CD4-positive, CD25-positive, alpha-beta regulatory T cell (primary cell): ENCODE measurements around the gene CREBBP. TPM values are rescaled to one million over a fixed set of nuclear protein-coding genes. Genes with fewer than 3 reads are reported as not detected.

Experiments
- ATAC-seq, 2 donors: fragments of 150-1000 bp; cut with Tn5 transposase; one replicate each; pipeline ENCODE4 v1.10.0; 2021; ENCODE audit warnings: low read depth in 2 of 2, moderate number of reproducible peaks in 2 of 2, moderate library complexity in 1 of 2
- DNase-seq, 3 donors: peaks; one replicate each; pipeline versions ENCODE4 v3.0.0 to v3.0.0-alpha.2; 2012 to 2022; ENCODE audit warnings: mixed read lengths in 1 of 3
- H3K27ac ChIP-seq: one replicate; pipeline ENCODE4 v1.7.0; 2013; ENCODE audit warnings: mild to moderate bottlenecking, low read length; ENCODE audit not compliant: insufficient read depth, poor library complexity, severe bottlenecking
- H3K27me3 ChIP-seq: one replicate; pipeline ENCODE4 v1.7.0; 2013; ENCODE audit warnings: low read length; ENCODE audit not compliant: control insufficient read depth, insufficient read depth
- H3K36me3 ChIP-seq: one replicate; pipeline ENCODE4 v1.7.0; 2013; ENCODE audit warnings: mild to moderate bottlenecking, low read length, moderate library complexity; ENCODE audit not compliant: control insufficient read depth, insufficient read depth
- H3K4me1 ChIP-seq: 2 replicates; pipeline ENCODE4 v1.7.0; 2013; ENCODE audit warnings: mild to moderate bottlenecking, low read length; ENCODE audit not compliant: insufficient read depth, control insufficient read depth, poor library complexity, severe bottlenecking
- H3K4me3 ChIP-seq: one replicate; pipeline ENCODE4 v1.7.0; 2013; ENCODE audit warnings: low read depth, mild to moderate bottlenecking, low read length, moderate library complexity
- H3K9me3 ChIP-seq, 2 experiments: 1 replicate in 1 of 2; 2 replicates in 1 of 2; pipeline ENCODE4 v1.7.0; 2013; ENCODE audit warnings: low read length in 2 of 2, mild to moderate bottlenecking in 1 of 2, moderate library complexity in 1 of 2; ENCODE audit not compliant: control insufficient read depth in 2 of 2
- H3K27ac Mint-ChIP-seq, 3 donors: one replicate each; pipeline ENCODE4 v1.8.0; 2020 to 2022; ENCODE audit warnings: mild to moderate bottlenecking in 3 of 3, mixed read lengths in 3 of 3, moderate library complexity in 2 of 3
- H3K27me3 Mint-ChIP-seq: one replicate; pipeline ENCODE4 v1.8.0; 2022; ENCODE audit warnings: mild to moderate bottlenecking, mixed read lengths
- H3K36me3 Mint-ChIP-seq: one replicate; pipeline ENCODE4 v1.8.0; 2020; ENCODE audit warnings: mixed read lengths
- H3K4me1 Mint-ChIP-seq, 4 donors: one replicate each; pipeline ENCODE4 v1.8.0; 2020 to 2022; ENCODE audit warnings: mixed read lengths in 4 of 4, mild to moderate bottlenecking in 1 of 4
- H3K4me3 Mint-ChIP-seq, 4 donors: one replicate each; pipeline ENCODE4 v1.8.0; 2020 to 2022; ENCODE audit warnings: mild to moderate bottlenecking in 4 of 4, mixed read lengths in 4 of 4, moderate library complexity in 3 of 4
- H3K9me3 Mint-ChIP-seq, 7 donors: one replicate each; pipeline ENCODE4 v1.8.0; 2020 to 2022; ENCODE audit warnings: mixed read lengths in 7 of 7, mild to moderate bottlenecking in 3 of 7, moderate library complexity in 2 of 7
- polyA plus RNA-seq, 4 donors: library from polyadenylated mRNA; unstranded; fragments of 300-500 nt; fragmentation: Illumina TruSeq; gene quantifications; one replicate each; pipeline ENCODE4 v1.2.3, GENCODE V29; 2021
- total RNA-seq: library from RNA; stranded (reverse); gene quantifications from one replicate; pipeline ENCODE4 v1.2.3, GENCODE V29; 2022

The CREBBP gene
- total and polyA plus RNA-seq, 5 donors from 2014 or later, result 3.3 to 192 (median 4.1) TPM

GRCh38 chr16:3797904-3798811, 82.4 kb downstream of the CREBBP start:
- H3K27me3 Mint-ChIP-seq, result peaks cover 4% of the 10 kb centered on the region
- H3K4me3 ChIP-seq, result peak overlapping the region; percentile 52
- no peaks in the 10 kb centered on the region for H3K27me3 ChIP-seq
- H3K4me1 Mint-ChIP-seq, result peaks cover 44 to 83% (median 56%) of the 10 kb centered on the region in 4 donors
- H3K27ac ChIP-seq, result no peak overlapping the region
- DNase-seq (peak in 1 of 3 donors; percentile 22), ATAC-seq (peak; percentile 33 to 38)
- no peaks in the 10 kb centered on the region for H3K9me3 Mint-ChIP-seq
- H3K9me3 ChIP-seq, result no peaks in the 10 kb centered on the region
- H3K4me1 ChIP-seq, result peaks cover 28% of the 10 kb centered on the region
- H3K36me3 Mint-ChIP-seq, result peaks cover 8% of the 10 kb centered on the region
- H3K4me3 Mint-ChIP-seq, result peak overlapping the region; percentile 35 to 79 (median 60)
- H3K27ac Mint-ChIP-seq, result peak overlapping the region; percentile 38 to 71 (median 65)
- H3K36me3 ChIP-seq, result peaks cover 2% of the 10 kb centered on the region

GRCh38 chr16:3797473-3797872, 83.0 kb downstream of the CREBBP start:
- peak overlapping the region in 2 of 3 donors; percentile 65 to 71 for H3K27ac Mint-ChIP-seq
- H3K27me3 Mint-ChIP-seq, result peaks cover 4% of the 10 kb centered on the region
- H3K36me3 Mint-ChIP-seq, result peaks cover 10% of the 10 kb centered on the region
- H3K4me3 Mint-ChIP-seq, result peak overlapping the region in 3 of 4 donors; percentile 35 to 79 (median 69)
- H3K4me1 Mint-ChIP-seq, result peaks cover 40 to 85% (median 59%) of the 10 kb centered on the region in 4 donors
- Histone ChIP-seq H3K36me3 (peaks cover 9% of the 10 kb centered on the region), H3K4me3 (peak overlapping the region; percentile 52), H3K27ac (no peak overlapping the region), H3K9me3 (no peaks in the 10 kb centered on the region), H3K27me3 (no peaks in the 10 kb centered on the region), H3K4me1 (peaks cover 28% of the 10 kb centered on the region)
- peak; percentile 58 to 68 for ATAC-seq
- DNase-seq, result peak in 1 of 3 donors; percentile 74
- no peaks in the 10 kb centered on the region for H3K9me3 Mint-ChIP-seq

- no peak overlapping the region for H3K4me3 Mint-ChIP-seq
- Histone ChIP-seq H3K4me1 (peaks cover 40% of the 10 kb centered on the region), H3K4me3 (no peak overlapping the region), H3K9me3 (no peaks in the 10 kb centered on the region), H3K27me3 (no peaks in the 10 kb centered on the region), H3K36me3 (peaks cover 37% of the 10 kb centered on the region), H3K27ac (no peak overlapping the region)
- no peak overlapping the region for H3K27ac Mint-ChIP-seq
- H3K9me3 Mint-ChIP-seq, result no peaks in the 10 kb centered on the region
- no peaks in the 10 kb centered on the region for H3K27me3 Mint-ChIP-seq
- DNase-seq (no peak), ATAC-seq (no peak)
- peaks cover 35% of the 10 kb centered on the region for H3K36me3 Mint-ChIP-seq
- peaks cover 26 to 84% (median 58%) of the 10 kb centered on the region in 4 donors for H3K4me1 Mint-ChIP-seq
Measured at GRCh38 chr16:3793161-3793576, 87.3 kb downstream of the CREBBP start.

- Mint-ChIP-seq H3K27ac (peak overlapping the region in 1 of 3 donors; percentile 3), H3K4me1 (peaks cover 20 to 78% (median 51%) of the 10 kb centered on the region in 4 donors), H3K36me3 (peaks cover 35% of the 10 kb centered on the region), H3K9me3 (no peaks in the 10 kb centered on the region), H3K4me3 (no peak overlapping the region), H3K27me3 (no peaks in the 10 kb centered on the region)
- H3K4me3 ChIP-seq, result no peak overlapping the region
- H3K36me3 ChIP-seq, result peaks cover 37% of the 10 kb centered on the region
- no peak for DNase-seq
- ATAC-seq, result no peak
- no peak overlapping the region for H3K27ac ChIP-seq
- no peaks in the 10 kb centered on the region for H3K9me3 ChIP-seq
- H3K4me1 ChIP-seq, result peaks cover 34% of the 10 kb centered on the region
- no peaks in the 10 kb centered on the region for H3K27me3 ChIP-seq
Measured at GRCh38 chr16:3792472-3793012, 88.0 kb downstream of the CREBBP start.

- DNase-seq (no peak), ATAC-seq (no peak)
- no peak overlapping the region for H3K27ac ChIP-seq
- H3K4me3 Mint-ChIP-seq, result no peak overlapping the region
- H3K4me1 ChIP-seq, result peaks cover 25% of the 10 kb centered on the region
- H3K27ac Mint-ChIP-seq, result no peak overlapping the region
- no peaks in the 10 kb centered on the region for H3K9me3 Mint-ChIP-seq
- no peaks in the 10 kb centered on the region for H3K9me3 ChIP-seq
- no peak overlapping the region for H3K4me3 ChIP-seq
- H3K36me3 Mint-ChIP-seq, result peaks cover 35% of the 10 kb centered on the region
- peaks cover 44% of the 10 kb centered on the region for H3K36me3 ChIP-seq
- H3K4me1 Mint-ChIP-seq, result peaks cover 16 to 70% (median 47%) of the 10 kb centered on the region in 4 donors
- no peaks in the 10 kb centered on the region for H3K27me3 ChIP-seq
- no peaks in the 10 kb centered on the region for H3K27me3 Mint-ChIP-seq
Measured at GRCh38 chr16:3791701-3792100, 88.8 kb downstream of the CREBBP start.

- peak; percentile 70 to 73 for ATAC-seq
- Mint-ChIP-seq H3K4me3 (peak overlapping the region; percentile 33 to 82 (median 59)), H3K4me1 (peaks cover 10 to 60% (median 40%) of the 10 kb centered on the region in 4 donors), H3K27me3 (no peaks in the 10 kb centered on the region), H3K9me3 (no peaks in the 10 kb centered on the region), H3K36me3 (peaks cover 35% of the 10 kb centered on the region), H3K27ac (peak overlapping the region; percentile 42 to 76 (median 51))
- H3K4me1 ChIP-seq, result peaks cover 24% of the 10 kb centered on the region
- peak in 2 of 3 donors; percentile 77 to 84 for DNase-seq
- peak overlapping the region; percentile 44 for H3K27ac ChIP-seq
- H3K9me3 ChIP-seq, result no peaks in the 10 kb centered on the region
- H3K36me3 ChIP-seq, result peaks cover 56% of the 10 kb centered on the region
- peak overlapping the region; percentile 55 for H3K4me3 ChIP-seq
- no peaks in the 10 kb centered on the region for H3K27me3 ChIP-seq
Measured at GRCh38 chr16:3789375-3790099, 91.0 kb downstream of the CREBBP start.

- H3K4me1 ChIP-seq, result peaks cover 24% of the 10 kb centered on the region
- H3K27ac ChIP-seq, result no peak overlapping the region
- no peaks in the 10 kb centered on the region for H3K9me3 ChIP-seq
- Mint-ChIP-seq H3K36me3 (peaks cover 35% of the 10 kb centered on the region), H3K4me1 (peaks cover 16 to 60% (median 41%) of the 10 kb centered on the region in 4 donors), H3K9me3 (no peaks in the 10 kb centered on the region), H3K27me3 (no peaks in the 10 kb centered on the region), H3K27ac (peak overlapping the region in 2 of 3 donors; percentile 11 to 42), H3K4me3 (peak overlapping the region; percentile 33 to 82 (median 59))
- no peak for ATAC-seq
- H3K27me3 ChIP-seq, result no peaks in the 10 kb centered on the region
- no peak for DNase-seq
- peak overlapping the region; percentile 55 for H3K4me3 ChIP-seq
- H3K36me3 ChIP-seq, result peaks cover 58% of the 10 kb centered on the region
Measured at GRCh38 chr16:3788711-3789374, 91.7 kb downstream of the CREBBP start.
